IMR-90 (cell line): ENCODE measurements around the gene LRRC10B. TPM values are rescaled to one million over a fixed set of nuclear protein-coding genes. Genes with fewer than 3 reads are reported as not detected.

Source experiments
- ATAC-seq: fragments of 200-7000 bp; cut with Tn5 transposase; 2 replicates; pipeline ENCODE4 v1.9.1; 2020; ENCODE audit warnings: low read depth, mild to moderate bottlenecking, moderate library complexity
- BruUV-seq: library from RNA; stranded (reverse); fragments of 400-500 nt; replicated peaks from 2 replicates; lab custom pipeline; 2021; lab: Mats Ljungman, UMichigan
- CTCF ChIA-PET: fragments of 300-600 bp; formaldehyde crosslinking; extraction: SDS; loops from one replicate; lab custom pipeline; 2021; ENCODE audit warnings: antibody characterized with exemption; lab: Yijun Ruan, JAX
- POLR2A ChIA-PET: fragments of 300-600 bp; sonication (Branson Sonifier 250); formaldehyde crosslinking; loops from one replicate; lab custom pipeline; 2022; ENCODE audit warnings: antibody characterized with exemption; ENCODE audit not compliant: unreplicated experiment; lab: Charles Lee
- DNase-seq: peaks from one replicate; pipeline ENCODE4 v3.0.0; 2013
- H2AFZ ChIP-seq: replicated peaks from 2 replicates; pipeline ENCODE3; 2013; ENCODE audit warnings: low read length, mild to moderate bottlenecking; ENCODE audit not compliant: poor library complexity
- H2AK5ac ChIP-seq: 2 replicates; pipeline ENCODE4 v1.6.1; 2013; ENCODE audit warnings: low read depth, low read length, inconsistent platforms
- H2AK9ac ChIP-seq: replicated peaks from 2 replicates; pipeline ENCODE3; 2013; ENCODE audit warnings: mild to moderate bottlenecking, low read depth, low read length, moderate library complexity; ENCODE audit not compliant: poor library complexity
- H2BK120ac ChIP-seq: 2 replicates; pipeline ENCODE4 v1.6.1; 2013; ENCODE audit warnings: low read depth, low read length, inconsistent platforms
- H2BK15ac ChIP-seq: 3 replicates; pipeline ENCODE4 v1.6.1; 2013; ENCODE audit warnings: low read depth, low read length, inconsistent platforms
- H2BK20ac ChIP-seq: 2 replicates; pipeline ENCODE4 v1.6.1; 2013; ENCODE audit warnings: low read depth, mild to moderate bottlenecking, inconsistent platforms, low read length, moderate library complexity
- H2BK5ac ChIP-seq: 2 replicates; pipeline ENCODE4 v1.6.1; 2013; ENCODE audit warnings: mild to moderate bottlenecking, low read depth, low read length, inconsistent platforms; ENCODE audit not compliant: poor library complexity, severe bottlenecking
- H3K14ac ChIP-seq: replicated peaks from 2 replicates; pipeline ENCODE4 v1.6.1; 2013; ENCODE audit warnings: low read depth, low read length, inconsistent platforms
- H3K18ac ChIP-seq: 2 replicates; pipeline ENCODE4 v1.6.1; 2013; ENCODE audit warnings: low read depth, low read length, control low read depth
- H3K23ac ChIP-seq: 2 replicates; pipeline ENCODE4 v1.6.1; 2013; ENCODE audit warnings: low read depth, low read length, inconsistent platforms
- H3K27ac ChIP-seq: 2 replicates; pipeline ENCODE4 v1.5.1; 2013; ENCODE audit warnings: mild to moderate bottlenecking, control low read depth, low read length; ENCODE audit not compliant: insufficient read depth
- H3K27me3 ChIP-seq: 2 replicates; pipeline ENCODE4 v1.6.1; 2013; ENCODE audit warnings: low read length; ENCODE audit not compliant: control insufficient read depth, insufficient read depth
- H3K36me3 ChIP-seq: 2 replicates; pipeline ENCODE4 v1.6.1; 2013; ENCODE audit warnings: low read length, mixed read lengths; ENCODE audit not compliant: control insufficient read depth, insufficient read depth
- H3K4ac ChIP-seq: 2 replicates; pipeline ENCODE4 v1.6.1; 2013; ENCODE audit warnings: low read depth, low read length, inconsistent platforms
- H3K4me1 ChIP-seq: 2 replicates; pipeline ENCODE4 v1.6.1; 2013; ENCODE audit warnings: low read length, mixed read lengths; ENCODE audit not compliant: control insufficient read depth, insufficient read depth
- H3K4me2 ChIP-seq: 2 replicates; pipeline ENCODE4 v1.6.1; 2013; ENCODE audit warnings: low read depth, mild to moderate bottlenecking, control low read depth, low read length, moderate library complexity
- H3K4me3 ChIP-seq: 2 replicates; pipeline ENCODE4 v1.5.1; 2013; ENCODE audit warnings: low read depth, mild to moderate bottlenecking, control low read depth, low read length, moderate library complexity; ENCODE audit not compliant: insufficient read depth
- H3K56ac ChIP-seq: 2 replicates; pipeline ENCODE4 v1.6.1; 2013; ENCODE audit warnings: low read length, inconsistent platforms; ENCODE audit not compliant: insufficient read depth; ENCODE audit errors: extremely low read depth
- H3K79me1 ChIP-seq, 2 experiments: 2 replicates each; pipeline ENCODE4 v1.6.1; 2013; ENCODE audit warnings: low read length in 2 of 2, inconsistent platforms in 1 of 2, low read depth in 1 of 2
- H3K9ac ChIP-seq: 2 replicates; pipeline ENCODE4 v1.6.1; 2013; ENCODE audit warnings: low read depth, low read length, control low read depth
- H3K9me1 ChIP-seq: 2 replicates; pipeline ENCODE4 v1.6.1; 2013; ENCODE audit warnings: low read length, inconsistent platforms; ENCODE audit not compliant: insufficient read depth
- H3K9me3 ChIP-seq: 2 replicates; pipeline ENCODE4 v1.6.1; 2013; ENCODE audit warnings: low read length; ENCODE audit not compliant: control insufficient read depth, insufficient read depth
- H4K20me1 ChIP-seq: 2 replicates; pipeline ENCODE4 v1.6.1; 2013; ENCODE audit warnings: low read length, inconsistent platforms; ENCODE audit not compliant: insufficient read depth
- H4K5ac ChIP-seq: 2 replicates; pipeline ENCODE4 v1.6.1; 2013; ENCODE audit warnings: mild to moderate bottlenecking, low read depth, low read length, control low read depth
- H4K8ac ChIP-seq, 2 experiments: 2 replicates each; pipeline ENCODE4 v1.6.1; 2013; ENCODE audit warnings: low read depth in 2 of 2, low read length in 2 of 2, control low read depth in 1 of 2, inconsistent platforms in 1 of 2
- H4K91ac ChIP-seq: 2 replicates; pipeline ENCODE4 v1.6.1; 2013; ENCODE audit warnings: low read depth, low read length, inconsistent platforms; ENCODE audit not compliant: insufficient read depth
- BHLHE40 ChIP-seq: fragments of 150-350 bp; IDR thresholded peaks from 2 replicates; pipeline ENCODE4 v1.6.1; 2016; ENCODE audit warnings: mild to moderate bottlenecking, low read depth, low read length
- CHD1 ChIP-seq: IDR thresholded peaks from 2 replicates; pipeline ENCODE4 v1.6.1; 2012; ENCODE audit warnings: low read depth, low read length, improper control_type of control experiment
- CTCF ChIP-seq: conservative IDR thresholded peaks from 2 replicates; pipeline ENCODE4 v1.5.1; 2012; ENCODE audit warnings: mild to moderate bottlenecking, low read depth, low read length, improper control_type of control experiment
- ELK1 ChIP-seq: fragments of 150-350 bp; IDR thresholded peaks from 2 replicates; pipeline ENCODE4 v1.6.1; 2016; ENCODE audit warnings: low read depth, mild to moderate bottlenecking, low read length, moderate library complexity, borderline replicate concordance
- MAFK ChIP-seq: IDR thresholded peaks from 2 replicates; pipeline ENCODE4 v1.6.1; 2012; ENCODE audit warnings: low read depth, low read length, improper control_type of control experiment
- MAZ ChIP-seq: IDR thresholded peaks from 2 replicates; pipeline ENCODE4 v1.6.1; 2012; ENCODE audit warnings: low read depth, mild to moderate bottlenecking, low read length, improper control_type of control experiment, moderate library complexity, borderline replicate concordance
- MXI1 ChIP-seq: IDR thresholded peaks from 2 replicates; pipeline ENCODE4 v1.6.1; 2012; ENCODE audit warnings: low read depth, mild to moderate bottlenecking, low read length, moderate library complexity, borderline replicate concordance
- NFE2L2 ChIP-seq: fragments of 150-350 bp; IDR thresholded peaks from 2 replicates; pipeline ENCODE4 v1.6.1; 2016; ENCODE audit warnings: low read depth, mild to moderate bottlenecking, low read length
- POLR2A ChIP-seq: IDR thresholded peaks from 2 replicates; pipeline ENCODE4 v1.6.1; 2012; ENCODE audit warnings: mild to moderate bottlenecking, low read depth, low read length
- RCOR1 ChIP-seq: IDR thresholded peaks from 2 replicates; pipeline ENCODE4 v1.6.1; 2012; ENCODE audit warnings: mild to moderate bottlenecking, low read length, improper control_type of control experiment; ENCODE audit not compliant: insufficient replicate concordance
- RFX5 ChIP-seq: IDR thresholded peaks from 2 replicates; pipeline ENCODE4 v1.8.0; 2012; ENCODE audit warnings: low read depth, mild to moderate bottlenecking, low read length, moderate library complexity
- SMC3 ChIP-seq: fragments of 150-350 bp; IDR thresholded peaks from 2 replicates; pipeline ENCODE4 v1.6.1; 2016; ENCODE audit warnings: low read depth, mild to moderate bottlenecking, antibody characterized with exemption, low read length, moderate library complexity
- USF2 ChIP-seq: fragments of 150-350 bp; IDR thresholded peaks from 2 replicates; pipeline ENCODE4 v1.6.1; 2017; ENCODE audit warnings: mild to moderate bottlenecking, antibody characterized with exemption, low read length, low read depth
- WGBS, 2 experiments: methylation state at CpG; one replicate each; pipeline versions ENCODE4 v1.1.5 to v1.1.7; 2013; ENCODE audit warnings: missing lambda C conversion rate in 2 of 2; ENCODE audit not compliant: insufficient read length in 1 of 2; ENCODE audit errors: extremely low coverage in 2 of 2; 5-methylcytosine and 5-hydroxymethylcytosine counted together
- dilution Hi-C: fragments of 300-500 bp; cut with HindIII; formaldehyde crosslinking; loops from one replicate; pipeline ENCODE4 v1.14.3; 2018; ENCODE audit warnings: low sequenced_read_pairs; ENCODE audit not compliant: unreplicated experiment
- in situ Hi-C: fragments of 300-500 bp; cut with MboI; formaldehyde crosslinking; loops from 3 replicates; pipeline ENCODE4 v1.14.3; 2019; ENCODE audit warnings: low sequenced_read_pairs, inconsistent platforms, mixed read lengths
- intact Hi-C: fragments of 100-400 bp; cut with micrococcal nuclease; formaldehyde crosslinking; loops from 2 replicates; pipeline ENCODE4 v1.10.0; 2022
- polyA plus RNA-seq, 3 experiments: library from polyadenylated mRNA; depleted of rRNA; stranded (reverse); fragments of >200 nt; gene quantifications; 2 replicates each; pipeline ENCODE4 v1.2.3, GENCODE V29; 2012; ENCODE audit warnings: low replicate concordance in 1 of 3
- total RNA-seq: library from RNA; depleted of rRNA; stranded (reverse); fragments of >200 nt; gene quantifications from 2 replicates; pipeline ENCODE4 v1.2.3, GENCODE V29; 2012

Gene LRRC10B
- total and polyA plus RNA-seq, 2 of the 4 experiments (the other 2 are of a cell fraction) = not detected

GRCh38 chr11:61539006-61539405 lies 30.5 kb downstream of the LRRC10B start:
- H2BK120ac ChIP-seq = no peak overlapping the region
- no peak overlapping the region for H3K23ac ChIP-seq
- no peak overlapping the region for H2BK20ac ChIP-seq
- H3K27ac ChIP-seq = no peak overlapping the region
- H3K4me2 ChIP-seq = no peak overlapping the region
- H3K9me3 ChIP-seq = no peaks in the 10 kb centered on the region
- no peaks in the 10 kb centered on the region for H3K36me3 ChIP-seq
- dilution Hi-C loops (no loop called here), in situ Hi-C loops (no loop called here), intact Hi-C loops (no loop called here)
- H3K18ac ChIP-seq = no peak overlapping the region
- no peak overlapping the region for H3K4me3 ChIP-seq
- no peak overlapping the region for H3K9ac ChIP-seq
- H2BK15ac ChIP-seq = no peak overlapping the region
- H2AK9ac ChIP-seq = no peak overlapping the region
- ChIA-PET CTCF (no interaction called here), POLR2A (no interaction called here)
- no peaks in the 10 kb centered on the region; the same call in 1 of the 2 replicates for H3K9me1 ChIP-seq
- peak overlapping the region; percentile 15 for H2AFZ ChIP-seq
- no peak overlapping the region for H4K5ac ChIP-seq
- H2AK5ac ChIP-seq = no peak overlapping the region
- 59% methylated on average over 7 of the region's 11 CpGs; no CpG with 5 or more reads in 1 of the 2 experiments for WGBS, 2 experiments
- no peak overlapping the region for H4K8ac ChIP-seq
- H3K4ac ChIP-seq = no peak overlapping the region
- H3K56ac ChIP-seq = no peak overlapping the region
- BruUV-seq = no TSS peak
- no peak overlapping the region for H3K14ac ChIP-seq
- no peak overlapping the region for H4K91ac ChIP-seq
- no peaks in the 10 kb centered on the region for H4K20me1 ChIP-seq
- H3K79me1 ChIP-seq = no peaks in the 10 kb centered on the region
- TF ChIP-seq SMC3 = no peak
- TF ChIP-seq NFE2L2 = no peak
- no peak for TF ChIP-seq CHD1
- TF ChIP-seq ELK1 = no peak
- TF ChIP-seq MAFK = no peak
- no peak for TF ChIP-seq RCOR1
- no peak for TF ChIP-seq POLR2A
- no peak for TF ChIP-seq RFX5
- TF ChIP-seq CTCF = no peak
- no peak for TF ChIP-seq BHLHE40
- TF ChIP-seq MXI1 = no peak
- no peak for TF ChIP-seq MAZ
- TF ChIP-seq USF2 = no peak
- H3K27me3 ChIP-seq = peaks cover 43% of the 10 kb centered on the region
- no peak overlapping the region for H2BK5ac ChIP-seq
- ATAC-seq (no peak), DNase-seq (no peak)
- H3K4me1 ChIP-seq = peaks cover 12% of the 10 kb centered on the region
